T-helper 17 cell (primary cell): ENCODE results near the gene PREX1. TPM values are rescaled to one million over a fixed set of nuclear protein-coding genes. Genes with fewer than 3 reads are reported as not detected.

Source experiments
- ATAC-seq: fragments of 150-1000 bp; cut with Tn5 transposase; 2 replicates; pipeline ENCODE4 v1.10.0; 2021; ENCODE audit warnings: mild to moderate bottlenecking, moderate library complexity
- DNase-seq, 3 donors: peaks; one replicate each; pipeline versions ENCODE4 v3.0.0 to v3.0.0-alpha.2; 2020 to 2021
- H3K9me3 ChIP-seq: one replicate; pipeline ENCODE4 v1.7.0; 2013; ENCODE audit warnings: low read length, mild to moderate bottlenecking; ENCODE audit not compliant: control insufficient read depth, poor library complexity, severe bottlenecking
- H3K27ac Mint-ChIP-seq: one replicate; pipeline ENCODE4 v1.8.0; 2022; ENCODE audit warnings: mild to moderate bottlenecking, moderate library complexity, mixed read lengths
- H3K27me3 Mint-ChIP-seq: one replicate; pipeline ENCODE4 v1.8.0; 2022; ENCODE audit warnings: mixed read lengths
- H3K36me3 Mint-ChIP-seq: one replicate; pipeline ENCODE4 v1.8.0; 2022; ENCODE audit warnings: low read depth, mixed read lengths
- H3K4me1 Mint-ChIP-seq: one replicate; pipeline ENCODE4 v1.8.0; 2022; ENCODE audit warnings: mild to moderate bottlenecking, mixed read lengths
- H3K4me3 Mint-ChIP-seq: one replicate; pipeline ENCODE4 v1.8.0; 2022; ENCODE audit warnings: mild to moderate bottlenecking, moderate library complexity, mixed read lengths
- total RNA-seq, 4 donors: library from RNA in 2 of 4; stranded (reverse) in 2 of 4; gene quantifications; one replicate each; pipeline ENCODE4 v1.2.3 and lab custom pipeline; 2022 to 2026

The PREX1 gene
- total RNA-seq, 2 donors from 2014 or later = 188 to 200 TPM

DNA sequence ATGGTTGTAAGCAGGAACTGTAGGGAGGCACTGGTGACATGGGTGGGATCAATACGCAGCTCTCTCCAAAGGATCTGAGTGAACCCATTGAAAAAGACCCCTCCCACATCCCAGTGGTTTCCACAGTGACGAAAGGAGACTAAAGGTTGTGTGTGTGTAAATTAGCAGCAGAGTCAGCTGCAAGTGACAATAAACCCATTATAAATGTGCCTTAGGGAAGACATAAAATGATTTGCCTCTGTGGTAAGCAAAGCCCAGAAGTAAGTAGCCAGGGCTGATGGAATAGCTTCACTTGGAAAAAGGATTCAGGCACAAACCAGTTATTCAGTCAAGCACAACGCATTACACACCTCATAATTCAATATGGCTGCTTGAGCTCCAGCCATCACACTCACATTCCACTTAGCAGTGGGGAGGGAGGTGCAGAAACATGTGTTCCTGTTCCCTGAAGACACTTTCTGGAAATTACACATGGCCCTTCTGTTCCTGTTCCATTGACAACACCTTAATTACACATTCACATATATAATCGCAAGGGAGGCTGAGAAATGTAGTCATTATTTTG lies 231.4 kb downstream of the PREX1 start:
- Mint-ChIP-seq H3K27ac (no peak overlapping the region), H3K36me3 (no peaks in the 10 kb centered on the region), H3K4me3 (no peak overlapping the region), H3K27me3 (peaks cover 36% of the 10 kb centered on the region), H3K4me1 (no peaks in the 10 kb centered on the region)
- ATAC-seq = no peak
- H3K9me3 ChIP-seq = no peaks in the 10 kb centered on the region
- no peak for DNase-seq

DNA sequence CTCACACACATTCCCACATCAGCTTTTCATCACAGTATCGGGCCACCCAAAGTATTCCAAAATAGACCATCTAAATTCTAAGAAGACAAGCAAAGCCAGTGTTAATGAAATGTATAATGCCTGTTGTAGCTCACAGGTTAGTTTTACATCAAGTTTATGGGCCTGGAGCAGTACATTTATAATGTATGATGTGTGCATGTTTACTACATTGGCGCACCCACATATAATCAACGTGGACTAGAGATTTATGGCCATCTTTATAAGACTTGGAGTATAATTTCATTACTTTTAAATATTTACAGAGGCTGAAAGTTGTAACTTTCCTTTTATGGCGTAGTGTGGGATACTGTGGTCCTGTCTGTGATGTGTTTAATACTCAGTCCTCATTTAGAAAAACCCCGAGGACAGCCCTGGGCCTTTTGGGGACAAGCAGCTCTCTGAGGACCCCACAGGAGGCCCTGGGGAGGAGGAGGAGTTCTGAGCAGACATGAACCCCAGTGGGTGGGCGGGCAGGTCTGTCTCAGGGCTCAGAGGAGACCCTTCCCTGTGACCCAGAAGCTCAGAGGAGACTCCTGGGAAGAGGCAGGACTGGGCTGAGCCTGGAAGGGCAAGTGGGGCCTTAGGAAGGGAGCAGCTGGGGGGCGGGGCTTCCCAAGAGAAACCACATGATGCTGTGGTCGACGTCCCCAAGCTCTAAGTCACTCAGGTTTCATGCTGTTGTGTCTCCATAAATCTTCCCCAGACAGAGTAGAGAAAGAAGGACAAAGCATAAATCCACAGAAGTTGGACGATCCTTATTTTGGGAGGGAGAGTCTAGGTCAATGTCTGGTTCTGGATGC lies 232.1 kb downstream of the PREX1 start:
- DNase-seq (no peak), ATAC-seq (no peak)
- Mint-ChIP-seq H3K27ac (no peak overlapping the region), H3K4me3 (no peak overlapping the region), H3K27me3 (peaks cover 31% of the 10 kb centered on the region), H3K36me3 (no peaks in the 10 kb centered on the region), H3K4me1 (no peaks in the 10 kb centered on the region)
- H3K9me3 ChIP-seq = no peaks in the 10 kb centered on the region

DNA sequence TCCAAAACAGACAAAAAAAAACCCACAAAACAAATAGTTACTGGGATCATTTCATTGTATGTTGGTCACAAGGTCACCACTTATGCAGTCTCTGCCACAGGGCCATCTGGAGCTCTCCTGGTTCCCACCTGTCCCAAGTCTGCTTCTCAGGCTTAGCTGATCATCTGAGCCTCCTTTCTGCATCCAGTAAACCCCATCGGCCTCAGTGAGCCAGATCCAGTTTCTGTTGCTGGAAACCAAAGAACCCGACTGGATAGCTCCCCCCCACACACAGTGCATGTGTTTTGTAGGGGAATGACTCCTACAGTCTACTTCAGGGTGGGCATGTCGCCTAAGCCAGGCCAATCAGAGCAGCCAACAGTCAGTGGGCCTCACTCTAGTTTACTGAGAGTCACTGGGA lies 233.3 kb downstream of the PREX1 start:
- no peak overlapping the region for H3K4me3 Mint-ChIP-seq
- H3K27me3 Mint-ChIP-seq = peaks cover 29% of the 10 kb centered on the region
- H3K27ac Mint-ChIP-seq = no peak overlapping the region
- ATAC-seq = no peak
- H3K9me3 ChIP-seq = no peaks in the 10 kb centered on the region
- DNase-seq = no peak
- H3K36me3 Mint-ChIP-seq = no peaks in the 10 kb centered on the region
- H3K4me1 Mint-ChIP-seq = no peaks in the 10 kb centered on the region

DNA sequence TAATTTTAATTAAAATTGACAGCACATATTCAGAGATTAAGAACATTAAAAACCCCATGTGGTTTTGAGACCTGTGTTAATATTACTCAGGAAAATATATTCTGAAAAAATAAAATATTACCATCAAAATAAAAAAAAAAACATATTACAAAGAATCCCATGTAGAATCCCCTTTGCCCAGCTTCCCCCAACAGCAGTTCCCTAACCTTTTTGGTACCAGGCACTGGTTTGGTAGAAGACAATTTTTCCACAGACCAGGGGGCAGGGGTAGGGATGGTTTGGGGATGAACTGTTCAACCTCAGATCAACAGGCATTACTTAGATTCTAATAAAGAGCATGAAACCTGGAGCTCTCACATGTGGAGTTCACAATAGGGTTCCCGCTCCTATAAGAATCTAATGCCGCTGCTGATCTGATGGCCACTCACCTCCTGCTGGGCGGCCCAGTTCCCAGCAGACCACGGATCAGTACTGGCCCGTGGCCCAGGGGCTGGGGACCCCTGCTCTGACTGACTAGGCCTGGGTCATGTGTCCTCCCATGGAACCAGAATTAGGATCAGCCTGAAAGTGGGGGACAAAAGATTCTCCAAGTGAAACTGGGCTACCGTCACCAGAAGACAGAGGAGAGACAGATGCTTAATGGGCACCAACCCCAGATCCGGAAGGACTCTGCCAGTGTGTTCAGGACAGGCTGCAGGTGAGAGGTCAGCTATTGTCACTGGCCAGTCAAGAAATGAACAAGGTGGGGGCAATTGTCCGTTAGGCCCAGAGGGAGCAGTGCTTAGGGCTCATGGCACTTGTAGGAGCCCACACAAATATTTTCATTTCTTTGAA lies 235.5 kb downstream of the PREX1 start:
- no peaks in the 10 kb centered on the region for H3K4me1 Mint-ChIP-seq
- H3K4me3 Mint-ChIP-seq = no peak overlapping the region
- no peaks in the 10 kb centered on the region for H3K36me3 Mint-ChIP-seq
- no peak overlapping the region for H3K27ac Mint-ChIP-seq
- peaks cover 24% of the 10 kb centered on the region for H3K27me3 Mint-ChIP-seq
- no peak for ATAC-seq
- DNase-seq = no peak
- H3K9me3 ChIP-seq = no peaks in the 10 kb centered on the region

DNA sequence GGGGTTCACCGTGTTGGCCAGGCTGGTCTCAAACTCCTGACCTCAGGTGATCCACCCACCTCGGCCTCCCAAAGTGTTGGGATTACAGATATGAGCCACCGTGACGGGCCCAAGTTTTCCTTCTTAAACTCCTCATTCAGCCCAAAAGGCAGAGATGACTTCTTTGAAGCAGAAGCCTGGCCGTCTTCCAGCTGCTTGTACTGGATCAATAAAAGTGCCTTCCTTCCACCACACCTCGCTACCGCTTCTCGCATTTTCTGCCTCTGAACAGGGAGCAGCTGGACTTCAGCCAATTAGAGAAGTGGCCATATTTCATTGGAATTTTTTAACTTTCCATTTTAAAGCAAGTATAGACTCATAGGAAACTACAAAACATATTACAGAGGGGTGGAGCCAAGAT lies 241.1 kb downstream of the PREX1 start:
- peaks cover 3% of the 10 kb centered on the region for H3K4me1 Mint-ChIP-seq
- ATAC-seq = no peak
- peaks cover 5% of the 10 kb centered on the region for H3K36me3 Mint-ChIP-seq
- H3K27ac Mint-ChIP-seq = no peak overlapping the region
- no peaks in the 10 kb centered on the region for H3K9me3 ChIP-seq
- no peak overlapping the region for H3K4me3 Mint-ChIP-seq
- peaks cover 49% of the 10 kb centered on the region for H3K27me3 Mint-ChIP-seq
- DNase-seq = no peak

DNA sequence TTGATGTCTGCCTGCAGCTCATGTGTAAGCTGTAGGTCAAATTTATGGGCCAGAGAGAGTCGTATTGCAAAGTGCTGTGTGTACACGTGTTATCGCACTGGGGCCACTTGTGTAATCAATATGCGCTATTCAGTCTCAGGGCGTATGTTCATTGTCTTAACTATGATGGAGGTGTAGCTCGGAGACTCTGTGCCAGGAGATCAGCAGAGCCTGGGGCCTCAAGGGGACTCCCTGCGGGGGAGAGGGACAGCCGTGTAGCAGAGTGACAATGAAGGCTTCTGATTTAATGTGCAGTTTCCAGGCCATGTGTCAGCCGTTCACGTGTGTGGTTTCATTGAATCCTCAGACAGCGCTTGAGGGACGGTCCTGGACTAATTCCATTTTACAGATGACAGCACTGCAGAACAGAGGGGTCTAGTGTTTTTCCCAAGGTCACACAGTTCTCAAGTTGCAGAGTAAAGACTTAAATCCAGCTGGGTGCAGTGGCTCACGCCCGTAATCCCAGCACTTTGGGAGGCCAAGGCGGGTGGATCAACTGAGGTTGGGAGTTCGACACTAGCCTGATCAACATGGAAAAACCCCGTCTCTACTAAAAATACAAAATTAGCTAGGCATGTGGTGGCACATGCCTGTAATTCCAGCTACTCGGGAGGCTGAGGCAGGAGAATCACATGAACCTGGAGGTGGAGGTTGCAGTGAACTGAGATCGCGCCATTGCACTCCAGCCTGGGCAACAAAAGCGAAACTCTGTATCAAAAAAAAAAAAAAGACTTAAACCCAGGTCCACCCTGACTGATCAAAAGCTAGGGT lies 242.5 kb downstream of the PREX1 start:
- ATAC-seq = no peak
- no peak for DNase-seq
- H3K9me3 ChIP-seq = no peaks in the 10 kb centered on the region
- Mint-ChIP-seq H3K36me3 (peaks cover 5% of the 10 kb centered on the region), H3K4me3 (no peak overlapping the region), H3K4me1 (peaks cover 3% of the 10 kb centered on the region), H3K27me3 (peaks cover 57% of the 10 kb centered on the region), H3K27ac (no peak overlapping the region)

DNA sequence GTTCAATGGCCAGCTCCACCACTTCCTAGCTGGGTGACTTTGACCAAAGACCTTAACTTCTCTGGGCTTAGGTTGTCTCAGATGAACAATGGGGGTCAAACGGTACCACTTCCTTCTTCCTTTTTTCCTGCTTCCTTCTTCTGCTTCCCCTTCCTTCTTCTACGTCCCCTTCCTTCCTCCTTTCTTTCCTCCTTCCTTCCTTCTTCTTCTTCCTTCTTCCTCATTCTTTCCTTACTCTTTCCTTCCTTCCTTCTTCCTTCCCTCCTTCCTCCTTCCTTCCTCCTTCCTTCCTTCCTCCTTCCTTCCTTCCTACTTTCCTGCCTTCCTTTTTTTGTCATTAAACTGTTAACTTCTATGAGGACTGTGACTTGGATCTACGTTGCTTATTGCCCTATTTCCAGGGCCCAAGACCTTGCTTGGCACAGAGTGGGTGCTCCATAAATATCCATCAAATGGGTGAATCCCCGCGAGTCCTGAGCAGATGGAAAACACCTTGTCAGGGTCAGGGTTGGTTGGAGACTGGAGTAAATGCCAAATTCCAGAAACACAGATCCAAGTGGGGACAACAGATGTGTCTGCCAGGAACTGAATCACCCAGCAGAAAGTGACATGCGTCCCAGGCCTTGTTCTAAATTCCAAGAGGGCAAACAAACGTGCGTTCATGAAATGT lies 243.3 kb downstream of the PREX1 start:
- H3K9me3 ChIP-seq = no peaks in the 10 kb centered on the region
- Mint-ChIP-seq H3K36me3 (peaks cover 5% of the 10 kb centered on the region), H3K4me3 (no peak overlapping the region), H3K27ac (no peak overlapping the region), H3K4me1 (peaks cover 3% of the 10 kb centered on the region), H3K27me3 (peaks cover 57% of the 10 kb centered on the region)
- DNase-seq (no peak), ATAC-seq (no peak)

DNA sequence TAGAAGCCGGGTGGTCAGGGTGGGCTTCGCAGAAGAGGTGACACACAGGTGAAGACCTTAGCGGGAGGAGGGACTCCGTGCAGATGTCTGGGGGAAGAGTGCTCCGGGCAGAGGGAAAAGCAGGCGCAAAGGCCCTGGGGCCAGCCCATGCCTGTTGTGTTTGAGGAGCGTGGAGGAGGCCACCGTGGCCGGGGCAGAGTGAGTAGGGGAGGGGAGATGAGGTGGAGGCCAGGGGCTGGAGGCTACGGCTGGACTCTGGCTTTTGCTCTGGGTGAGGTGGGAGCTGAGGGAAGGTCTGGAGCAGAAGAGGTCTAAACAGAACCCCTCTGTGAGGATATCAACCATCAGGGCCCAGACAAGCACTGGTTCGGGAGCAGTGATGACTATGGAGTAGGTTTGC lies 244.0 kb downstream of the PREX1 start:
- peaks cover 5% of the 10 kb centered on the region for H3K36me3 Mint-ChIP-seq
- peaks cover 58% of the 10 kb centered on the region for H3K27me3 Mint-ChIP-seq
- no peaks in the 10 kb centered on the region for H3K9me3 ChIP-seq
- H3K27ac Mint-ChIP-seq = no peak overlapping the region
- no peak overlapping the region for H3K4me3 Mint-ChIP-seq
- ATAC-seq (no peak), DNase-seq (no peak)
- peaks cover 3% of the 10 kb centered on the region for H3K4me1 Mint-ChIP-seq

DNA sequence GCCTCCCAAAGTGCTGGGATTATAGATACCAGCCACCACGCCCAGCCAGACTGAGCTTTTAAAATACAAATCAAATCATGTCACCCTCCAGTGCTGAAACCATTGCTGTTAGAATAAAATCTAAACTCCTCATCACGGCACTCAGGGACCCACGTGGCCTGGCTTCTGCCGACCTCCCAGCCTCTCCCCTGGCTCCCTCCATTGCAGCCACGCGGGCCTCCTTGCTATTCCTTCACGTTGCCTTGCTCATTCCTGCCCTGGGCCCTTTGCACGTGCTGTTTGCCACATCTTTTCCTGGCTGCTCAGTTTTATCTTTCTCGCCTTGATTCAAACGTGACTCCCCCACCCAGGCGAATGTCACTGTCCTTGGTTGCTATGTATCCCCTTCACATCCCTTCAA lies 244.6 kb downstream of the PREX1 start:
- H3K9me3 ChIP-seq = no peaks in the 10 kb centered on the region
- no peak for DNase-seq
- peaks cover 3% of the 10 kb centered on the region for H3K4me1 Mint-ChIP-seq
- no peak overlapping the region for H3K27ac Mint-ChIP-seq
- H3K27me3 Mint-ChIP-seq = peaks cover 58% of the 10 kb centered on the region
- no peak overlapping the region for H3K4me3 Mint-ChIP-seq
- H3K36me3 Mint-ChIP-seq = peaks cover 5% of the 10 kb centered on the region
- ATAC-seq = no peak

DNA sequence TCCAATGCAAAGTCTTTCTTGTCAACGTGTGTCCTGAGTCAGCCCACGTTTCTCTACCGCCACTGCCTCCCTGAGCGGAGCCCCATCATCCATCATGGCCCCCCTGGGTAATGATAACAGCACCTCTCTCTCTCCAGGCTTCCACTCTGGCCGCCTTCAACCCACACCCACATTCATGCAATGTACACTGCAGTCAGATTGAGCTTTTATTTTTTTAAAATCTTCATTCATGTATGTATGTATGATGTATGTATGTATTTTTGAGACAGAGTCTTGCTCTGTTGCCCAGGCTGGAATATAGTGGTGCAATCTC lies 245.2 kb downstream of the PREX1 start:
- H3K4me3 Mint-ChIP-seq = no peak overlapping the region
- ATAC-seq (no peak), DNase-seq (no peak)
- no peaks in the 10 kb centered on the region for H3K9me3 ChIP-seq
- H3K27ac Mint-ChIP-seq = no peak overlapping the region
- peaks cover 5% of the 10 kb centered on the region for H3K36me3 Mint-ChIP-seq
- peaks cover 53% of the 10 kb centered on the region for H3K27me3 Mint-ChIP-seq
- peaks cover 3% of the 10 kb centered on the region for H3K4me1 Mint-ChIP-seq

DNA sequence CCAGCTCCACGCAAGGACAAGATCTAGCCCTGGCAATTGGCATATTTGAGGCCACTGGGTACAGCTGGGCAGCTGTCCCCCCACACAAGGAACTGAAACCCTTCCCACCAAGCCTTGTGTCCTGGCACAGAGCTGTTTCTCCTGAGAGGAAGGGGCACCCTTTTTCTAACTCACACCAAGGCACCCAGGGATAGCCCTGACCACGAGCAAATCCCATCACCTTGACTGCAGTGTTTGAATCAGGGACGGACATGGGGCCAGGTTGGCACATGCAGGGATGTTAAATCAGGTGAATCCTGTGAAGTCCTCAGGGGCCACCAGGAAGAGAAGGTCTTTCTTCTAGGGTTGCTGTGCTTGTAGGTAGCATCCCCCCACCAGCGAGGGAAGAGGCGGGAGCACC lies 246.6 kb downstream of the PREX1 start:
- Mint-ChIP-seq H3K4me3 (no peak overlapping the region), H3K27ac (no peak overlapping the region), H3K4me1 (peaks cover 3% of the 10 kb centered on the region), H3K27me3 (peaks cover 52% of the 10 kb centered on the region), H3K36me3 (peaks cover 5% of the 10 kb centered on the region)
- ATAC-seq = no peak
- H3K9me3 ChIP-seq = no peaks in the 10 kb centered on the region
- no peak for DNase-seq

DNA sequence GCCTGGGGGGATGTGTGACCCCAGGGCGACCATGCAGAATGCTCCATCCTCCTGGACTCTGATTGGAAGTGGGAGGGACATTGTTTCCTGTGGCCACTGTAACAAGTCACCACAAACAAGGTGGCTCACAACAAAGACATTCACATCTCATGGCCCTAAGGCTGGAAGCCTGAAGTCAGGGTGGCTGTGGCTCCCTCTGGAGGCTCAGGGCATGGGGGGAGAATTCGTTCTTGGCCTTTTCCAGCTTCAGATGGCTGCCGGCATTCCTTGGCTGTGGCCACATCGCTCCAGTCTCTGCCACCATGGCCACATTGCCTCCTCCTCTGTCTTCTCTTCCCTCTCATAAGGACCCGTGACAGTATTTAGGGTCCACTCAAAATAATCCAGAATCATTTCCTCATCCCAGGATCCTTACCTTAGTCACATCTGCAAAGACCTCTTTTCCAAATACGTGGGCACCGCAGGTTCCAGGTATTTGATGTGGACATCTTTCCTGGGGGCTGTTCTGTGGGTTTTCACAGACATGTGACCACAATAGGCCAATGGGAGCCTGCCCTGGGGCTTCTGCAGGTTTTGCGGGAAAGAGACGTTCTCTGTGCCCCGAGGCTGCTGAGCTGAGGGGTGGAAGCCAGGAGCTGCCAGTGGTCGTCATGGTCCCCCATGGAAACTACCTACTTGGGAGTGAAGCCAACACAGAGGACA lies 249.3 kb downstream of the PREX1 start:
- Mint-ChIP-seq H3K27me3 (peaks cover 46% of the 10 kb centered on the region), H3K4me1 (peaks cover 3% of the 10 kb centered on the region), H3K4me3 (no peak overlapping the region), H3K36me3 (peaks cover 5% of the 10 kb centered on the region), H3K27ac (no peak overlapping the region)
- no peaks in the 10 kb centered on the region for H3K9me3 ChIP-seq
- ATAC-seq (no peak), DNase-seq (no peak)
